GM18909 (cell line): ENCODE measurements around the gene AQP10.
"Not testable (repeated sequence)": the region's sequence is repeated elsewhere in the genome, so short reads cannot be mapped to it uniquely, and the experiment has no call there.

Source experiments
- ATAC-seq: cut with Tn5 transposase; IDR thresholded peaks from one replicate; pipeline ENCODE4 v1.9.1; 2021; ENCODE audit warnings: mild to moderate bottlenecking; ENCODE audit not compliant: unreplicated experiment, poor library complexity

Gene AQP10

GRCh38 chr1:154342132-154342531 lies 21.2 kb downstream of the AQP10 start:
- ATAC-seq = no peak

GRCh38 chr1:154342836-154343472 lies 22.1 kb downstream of the AQP10 start:
- ATAC-seq = no peak

- no peak for ATAC-seq
Measured at GRCh38 chr1:154344977-154345837, 24.3 kb downstream of the AQP10 start.

- ATAC-seq = no peak
Measured at GRCh38 chr1:154346276-154346917, 25.5 kb downstream of the AQP10 start.

DNA sequence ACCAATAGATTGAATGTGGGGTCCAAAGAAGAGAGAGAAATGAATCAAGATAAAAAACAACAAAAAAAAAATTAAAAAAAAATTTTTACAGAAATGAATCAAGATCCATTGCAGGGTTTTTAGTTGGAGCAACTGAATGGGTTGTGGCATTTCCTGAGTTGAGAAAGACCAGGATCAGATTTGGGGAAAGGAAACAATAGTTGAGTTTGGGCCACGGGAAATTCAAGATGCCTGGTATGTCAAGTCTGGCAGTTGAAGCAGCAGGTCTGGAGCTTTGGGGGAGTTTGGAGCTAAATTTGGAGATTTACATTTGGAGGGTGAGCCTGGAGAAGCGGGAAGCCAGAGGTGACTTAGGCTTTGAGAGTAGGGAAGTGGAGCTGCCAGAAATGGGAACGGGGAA lies 27.1 kb downstream of the AQP10 start:
- ATAC-seq = no peak

DNA sequence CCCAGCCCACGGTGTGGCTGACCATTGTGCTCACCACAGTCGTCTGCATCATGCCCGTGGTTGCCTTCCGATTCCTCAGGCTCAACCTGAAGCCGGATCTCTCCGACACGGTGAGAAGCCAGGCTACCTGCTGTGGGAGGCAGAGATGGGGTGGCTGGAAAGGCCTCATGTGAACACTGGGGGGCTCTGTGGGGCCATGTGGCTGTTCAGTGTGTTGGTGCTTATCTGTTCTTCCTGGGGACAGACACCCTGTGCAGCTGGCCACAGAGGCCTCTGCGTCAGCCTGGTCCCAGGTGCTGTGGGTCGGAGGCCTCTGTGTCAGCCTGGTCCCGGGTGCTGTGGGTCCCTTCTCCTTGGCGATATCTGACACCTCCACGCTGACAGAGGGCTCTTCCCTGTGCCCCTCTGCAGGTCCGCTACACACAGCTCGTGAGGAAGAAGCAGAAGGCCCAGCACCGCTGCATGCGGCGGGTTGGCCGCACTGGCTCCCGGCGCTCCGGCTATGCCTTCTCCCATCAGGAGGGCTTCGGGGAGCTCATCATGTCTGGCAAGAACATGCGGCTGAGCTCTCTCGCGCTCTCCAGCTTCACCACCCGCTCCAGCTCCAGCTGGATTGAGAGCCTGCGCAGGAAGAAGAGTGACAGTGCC lies 27.7 kb downstream of the AQP10 start:
- ATAC-seq = no peak

GRCh38 chr1:154349121-154349520 lies 28.2 kb downstream of the AQP10 start:
- no peak for ATAC-seq

- ATAC-seq = no peak
Measured at GRCh38 chr1:154350383-154350782, 29.5 kb downstream of the AQP10 start.

DNA sequence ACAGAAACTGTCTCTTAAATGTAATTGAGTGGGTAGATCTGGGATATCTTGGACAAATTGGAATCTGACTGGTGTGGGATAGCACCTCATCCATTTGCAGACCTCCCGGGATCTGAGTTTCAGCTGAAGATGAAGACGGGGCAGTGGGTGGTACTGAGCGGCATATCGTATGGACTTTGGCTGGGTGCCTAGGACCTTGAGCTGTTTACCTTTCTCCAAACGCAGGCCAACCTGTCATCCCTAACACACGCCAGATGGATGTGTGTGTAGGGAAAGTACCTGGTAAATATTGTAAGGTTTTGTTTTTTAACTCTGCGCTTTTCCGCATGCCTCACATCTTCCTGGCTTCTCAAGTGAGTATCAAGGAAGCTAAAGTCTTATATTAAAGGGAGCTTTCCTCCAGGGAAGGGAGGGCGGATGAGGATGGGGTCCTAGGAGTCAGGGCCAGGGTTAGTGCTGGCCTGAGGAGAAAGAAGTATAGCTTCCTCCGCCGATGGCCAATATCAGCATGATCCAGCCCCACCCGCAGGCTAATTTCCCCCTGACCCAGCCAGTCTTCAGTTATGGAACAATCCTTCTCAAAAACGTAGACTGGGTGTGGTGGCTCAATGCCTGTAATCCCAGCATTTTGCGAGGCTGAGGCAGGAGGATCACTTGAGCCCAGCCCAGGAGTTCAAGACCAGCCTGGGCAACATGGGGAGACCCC lies 30.6 kb downstream of the AQP10 start:
- ATAC-seq = no peak

- ATAC-seq = no peak
Measured at GRCh38 chr1:154352245-154352580, 31.3 kb downstream of the AQP10 start.

DNA sequence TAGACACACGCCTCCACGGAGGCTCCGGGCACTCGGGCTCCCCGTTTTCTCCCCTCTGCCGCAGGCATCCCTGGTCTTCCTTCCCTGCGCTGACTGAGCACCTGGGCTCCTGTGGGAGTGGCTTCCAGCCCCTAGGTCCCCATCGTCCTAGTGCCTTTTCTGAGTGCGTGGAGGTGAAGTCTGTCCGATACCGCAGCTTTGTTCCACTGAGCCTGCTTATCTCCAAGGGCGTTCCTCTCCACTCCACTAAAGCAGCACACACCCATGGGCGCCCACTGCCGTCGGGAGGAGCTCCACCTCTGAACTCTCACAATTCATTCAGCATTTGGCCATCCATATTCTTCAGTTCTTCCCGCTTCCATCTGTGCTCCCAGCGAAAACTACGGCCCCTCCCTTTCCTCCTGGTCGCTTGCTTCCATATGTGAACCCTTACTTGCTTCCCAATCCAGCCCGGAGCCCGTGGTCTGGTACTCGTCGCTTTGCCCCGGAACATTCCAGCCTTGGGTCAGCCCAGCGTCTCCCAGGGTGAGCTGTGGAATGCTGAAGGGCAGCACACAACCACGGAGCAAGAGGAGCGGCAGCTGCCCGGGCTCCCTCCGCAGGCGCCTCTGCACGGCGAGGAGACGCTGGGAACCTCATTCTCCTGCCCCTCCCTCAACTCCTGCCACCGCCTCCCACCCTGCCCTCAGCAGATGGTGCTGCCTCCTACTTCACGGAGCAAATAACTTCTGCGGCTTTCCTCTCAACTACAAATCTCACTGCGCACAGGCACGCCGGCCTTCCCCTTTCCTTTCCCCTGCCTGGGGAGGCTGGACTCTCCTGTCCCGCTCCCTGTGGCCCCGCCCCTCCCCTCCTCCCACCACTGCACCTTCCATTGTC lies 31.9 kb downstream of the AQP10 start:
- ATAC-seq = no peak

- no peak for ATAC-seq
Measured at GRCh38 chr1:154353460-154353904, 32.6 kb downstream of the AQP10 start.

DNA sequence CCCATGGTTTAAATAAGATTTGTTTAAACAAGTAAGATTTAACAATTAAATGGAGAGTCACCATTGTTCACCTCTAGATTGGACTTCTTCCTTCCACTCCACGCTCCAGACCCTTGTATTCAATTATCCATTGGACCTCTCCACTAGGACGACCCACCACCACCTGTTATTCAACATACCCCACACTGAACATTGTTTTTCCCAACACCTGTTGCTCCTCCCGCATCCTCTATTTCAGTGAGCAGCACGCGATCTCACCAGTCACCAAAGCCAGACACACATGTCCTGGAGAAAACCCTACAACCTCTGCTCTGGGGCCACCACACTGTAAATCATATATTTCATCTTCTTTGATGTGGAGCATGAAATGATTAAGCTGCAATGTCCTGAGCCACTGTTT lies 33.1 kb downstream of the AQP10 start:
- ATAC-seq = no peak

DNA sequence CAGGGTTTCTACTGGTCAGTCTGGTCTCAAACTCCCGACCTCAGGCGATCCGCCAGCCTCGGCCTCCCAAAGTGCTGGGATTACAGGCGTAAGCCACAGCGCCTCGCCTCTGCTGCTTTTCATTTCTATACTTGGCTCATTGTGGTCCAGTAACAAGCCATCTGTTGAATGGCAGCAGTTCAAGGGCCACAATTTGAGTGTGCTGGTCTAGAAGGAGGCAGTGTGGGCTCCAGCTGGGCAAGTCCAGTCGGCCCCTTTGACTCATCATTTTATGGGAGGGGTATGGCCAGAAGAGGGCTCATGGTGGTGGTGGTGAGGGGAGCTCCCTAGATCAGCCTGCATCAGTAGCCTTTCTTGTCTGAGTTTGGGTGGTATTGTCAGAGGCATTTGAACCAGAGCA lies 37.6 kb downstream of the AQP10 start:
- ATAC-seq = no peak

GRCh38 chr1:154360288-154360687 lies 39.4 kb downstream of the AQP10 start:
- no peak for ATAC-seq

- ATAC-seq = not testable (repeated sequence)
Measured at GRCh38 chr1:154360881-154361280, 40.0 kb downstream of the AQP10 start.

DNA sequence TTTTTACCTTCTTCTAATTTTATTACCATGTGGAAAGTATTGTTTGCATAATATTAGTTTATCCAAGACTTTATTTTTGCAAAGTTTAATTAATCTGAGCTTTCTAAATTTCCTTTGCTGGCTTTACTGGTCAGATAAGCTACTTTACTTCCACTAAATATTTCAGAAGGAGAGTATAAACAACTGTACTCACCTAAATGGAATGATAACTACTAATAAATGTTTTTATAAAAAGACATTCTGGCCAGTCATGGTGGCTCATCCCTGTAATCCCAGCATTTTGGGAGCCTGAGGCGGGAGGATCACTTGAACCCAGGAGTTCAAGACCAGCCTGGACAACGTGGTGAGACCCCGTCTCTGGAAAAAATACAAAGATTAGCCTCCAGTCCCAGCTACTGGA lies 40.5 kb downstream of the AQP10 start:
- ATAC-seq = no peak

DNA sequence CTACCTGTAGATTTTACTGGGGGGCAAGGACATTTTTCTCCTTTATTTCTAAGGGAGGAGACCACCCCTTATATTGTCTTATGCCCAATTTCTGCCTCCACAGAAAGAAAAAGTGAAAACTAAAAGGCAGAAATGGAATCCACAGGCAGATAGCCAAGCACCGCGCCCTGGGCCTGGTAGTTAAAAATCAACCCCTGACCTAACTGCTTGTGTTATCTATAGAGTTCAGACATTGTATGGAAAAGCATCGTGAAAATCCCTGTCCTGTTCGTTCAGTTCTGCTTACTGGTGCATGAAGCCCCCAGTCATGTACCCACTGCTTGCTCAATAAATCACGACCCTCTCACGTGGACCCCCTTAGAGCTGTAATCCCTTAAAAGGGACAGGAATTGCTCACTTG lies 50.5 kb downstream of the AQP10 start:
- ATAC-seq = no peak

DNA sequence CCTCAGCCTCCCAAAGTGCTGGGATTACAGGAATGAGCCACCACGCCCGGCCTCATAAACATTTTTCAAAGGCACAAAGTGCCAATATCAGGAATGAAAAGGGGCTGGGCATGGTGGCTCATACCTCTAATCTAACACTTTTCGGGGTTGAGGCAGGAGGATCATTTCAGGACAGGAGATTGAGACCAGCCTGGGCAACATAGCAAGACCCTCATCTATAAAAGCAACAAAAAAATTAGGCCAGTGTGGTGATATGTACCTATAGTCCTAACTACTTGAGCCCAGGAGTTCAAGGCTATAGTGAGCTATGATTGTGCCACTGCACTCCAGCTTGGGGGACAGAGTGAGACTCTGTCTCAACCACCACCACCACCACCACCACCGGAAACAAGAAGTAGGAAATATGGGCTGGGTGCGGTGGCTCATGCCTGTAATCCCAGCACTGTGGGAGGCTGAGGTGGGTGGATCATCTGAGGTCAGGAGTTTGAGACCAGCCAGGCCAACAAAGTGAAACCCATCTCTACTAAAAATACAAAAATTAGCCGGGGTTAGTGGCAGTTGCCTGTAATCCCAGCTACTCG lies 53.0 kb downstream of the AQP10 start:
- ATAC-seq = not testable (repeated sequence)
